HG03196 (cell line): ENCODE measurements around the gene RLN3.

Source experiments
- ATAC-seq: cut with Tn5 transposase; IDR thresholded peaks from one replicate; pipeline ENCODE4 v1.9.1; 2021; ENCODE audit not compliant: unreplicated experiment

Gene RLN3

DNA sequence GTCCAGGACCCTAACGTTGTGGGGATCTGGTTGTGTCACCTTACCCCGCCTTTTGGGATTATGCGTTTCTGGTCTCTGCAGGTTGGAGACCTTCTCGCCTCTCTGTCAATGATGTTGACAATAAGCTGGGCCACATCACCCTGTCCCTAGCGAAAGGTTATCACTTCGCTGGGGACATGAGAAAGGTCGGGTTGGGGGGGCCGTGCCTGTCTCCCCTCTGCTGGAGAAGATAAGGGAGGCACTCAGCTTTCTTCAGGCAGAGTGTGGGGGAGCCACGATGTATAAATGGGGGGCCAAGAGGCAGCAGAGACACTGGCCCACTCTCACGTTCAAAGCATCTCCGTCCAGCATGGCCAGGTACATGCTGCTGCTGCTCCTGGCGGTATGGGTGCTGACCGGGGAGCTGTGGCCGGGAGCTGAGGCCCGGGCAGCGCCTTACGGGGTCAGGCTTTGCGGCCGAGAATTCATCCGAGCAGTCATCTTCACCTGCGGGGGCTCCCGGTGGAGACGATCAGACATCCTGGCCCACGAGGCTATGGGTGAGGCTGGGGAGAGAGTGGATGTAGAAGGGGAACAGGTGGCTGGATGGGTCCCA, at the start of gene RLN3:
TSS of gene RLN3 (plus strand) at position 293 of the 595 bp plus-strand sequence. CDS start at position 350, 57 bp downstream.
- ATAC-seq, result no peak

DNA sequence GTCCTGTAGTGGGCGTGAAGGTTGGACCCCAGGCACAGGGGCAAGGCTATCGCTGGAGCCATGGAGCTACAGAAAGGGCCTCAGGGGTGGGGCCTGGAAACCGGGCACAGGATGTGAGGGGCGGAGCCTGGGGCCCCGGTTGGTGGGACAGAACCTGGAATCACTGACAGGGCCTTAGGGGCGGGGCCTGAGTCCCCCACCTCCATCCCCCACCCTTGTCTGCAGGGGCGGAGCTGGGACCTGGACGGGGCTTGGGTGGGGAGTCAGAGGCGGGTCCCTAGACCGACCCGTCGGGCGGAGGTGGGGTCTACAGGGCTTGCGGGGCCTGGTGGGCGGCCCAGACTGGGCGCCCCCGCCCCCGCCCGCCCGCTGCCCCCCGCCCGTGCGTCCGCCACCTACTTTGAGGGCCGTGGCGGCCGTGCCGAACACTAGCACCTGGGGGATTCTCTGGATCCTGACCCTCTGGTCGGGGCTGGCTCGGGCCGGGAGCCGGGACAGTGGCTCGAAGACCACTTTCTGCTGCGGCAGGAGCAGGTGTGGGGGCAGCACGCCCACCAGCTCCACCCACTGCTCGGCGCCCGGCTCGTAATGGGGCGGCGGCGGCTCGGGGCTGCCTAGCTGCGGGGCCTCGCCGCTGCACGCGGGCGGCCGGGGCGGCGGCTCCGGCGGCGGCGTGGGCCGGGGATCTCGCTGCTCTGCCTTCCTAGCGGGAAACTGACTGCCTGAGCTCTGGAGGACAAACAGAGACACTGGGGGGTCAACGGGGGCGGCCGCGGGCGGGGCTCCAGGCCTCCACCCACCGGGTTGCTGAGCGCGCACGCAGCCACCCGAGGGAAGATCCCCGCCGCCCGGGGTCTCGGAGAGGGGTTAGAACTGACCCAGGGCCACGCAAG, 49.4 kb upstream of the RLN3 start:
- no peak for ATAC-seq

DNA sequence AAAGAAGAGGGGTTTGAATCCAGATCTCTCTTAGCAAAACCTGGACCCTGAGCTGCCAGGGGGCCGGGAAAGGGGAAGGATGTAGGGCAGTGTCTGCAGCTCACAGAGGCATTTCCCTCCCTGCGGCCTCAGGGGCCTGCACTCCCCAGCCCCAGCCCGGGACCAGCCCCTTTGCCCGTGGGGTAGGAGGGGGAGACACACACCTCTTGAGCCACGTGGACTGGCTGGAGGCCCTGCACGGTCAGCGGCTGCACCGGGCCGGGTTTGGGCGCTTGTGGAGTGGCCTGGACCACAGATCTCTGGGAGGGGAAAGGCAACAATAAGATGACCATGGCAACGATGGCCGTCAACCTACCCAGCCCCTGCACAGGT, 48.7 kb upstream of the RLN3 start:
- ATAC-seq, result no peak

DNA sequence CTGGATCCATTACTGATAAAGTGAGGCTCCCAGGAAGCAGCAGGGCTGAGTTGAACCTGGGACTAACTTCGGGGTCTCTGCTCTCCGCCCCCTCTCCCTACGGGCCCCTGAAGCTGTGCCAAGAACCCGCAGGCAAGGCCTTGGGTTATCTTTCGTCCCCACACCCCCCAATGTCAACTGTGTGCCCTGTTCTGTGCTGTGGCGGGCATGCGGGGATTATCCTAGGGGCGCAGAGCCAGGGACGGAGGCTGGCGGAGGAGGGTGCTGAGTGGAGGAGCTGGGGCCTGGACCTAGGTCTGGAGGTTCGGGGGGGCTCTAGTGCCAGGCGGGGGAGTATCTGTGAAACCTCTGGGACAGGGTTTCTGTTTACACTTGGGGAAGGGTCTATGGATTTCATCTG, 48.3 kb upstream of the RLN3 start:
- ATAC-seq, result no peak

DNA sequence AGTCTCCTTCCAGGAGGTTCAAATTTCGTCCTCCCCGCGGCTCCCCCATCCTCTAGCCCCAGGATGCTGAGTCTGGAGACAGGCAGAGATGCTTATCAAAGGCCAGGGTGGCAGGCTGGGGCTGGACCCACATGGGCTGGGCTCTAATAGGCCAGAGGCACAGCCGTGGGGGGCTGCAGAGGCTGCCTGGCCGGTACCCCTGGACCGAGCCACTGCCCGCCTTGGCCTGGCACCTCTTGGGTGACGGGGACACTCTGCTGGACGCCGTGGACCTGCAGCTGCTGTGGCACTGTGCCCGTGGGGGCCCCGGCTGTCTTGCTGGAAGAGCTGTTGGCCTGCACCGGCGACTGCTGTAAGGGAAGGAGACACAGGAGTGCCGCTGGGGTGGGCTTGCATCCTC, 47.6 kb upstream of the RLN3 start:
- ATAC-seq, result no peak

GRCh38 chr19:13981021-13981420, 46.9 kb upstream of the RLN3 start:
- ATAC-seq, result no peak

- ATAC-seq, result no peak
These were observed 46.5 kb upstream of the RLN3 start for GRCh38 chr19:13981467-13981866.

- no peak for ATAC-seq
These were observed 45.9 kb upstream of the RLN3 start for GRCh38 chr19:13981988-13982501.

DNA sequence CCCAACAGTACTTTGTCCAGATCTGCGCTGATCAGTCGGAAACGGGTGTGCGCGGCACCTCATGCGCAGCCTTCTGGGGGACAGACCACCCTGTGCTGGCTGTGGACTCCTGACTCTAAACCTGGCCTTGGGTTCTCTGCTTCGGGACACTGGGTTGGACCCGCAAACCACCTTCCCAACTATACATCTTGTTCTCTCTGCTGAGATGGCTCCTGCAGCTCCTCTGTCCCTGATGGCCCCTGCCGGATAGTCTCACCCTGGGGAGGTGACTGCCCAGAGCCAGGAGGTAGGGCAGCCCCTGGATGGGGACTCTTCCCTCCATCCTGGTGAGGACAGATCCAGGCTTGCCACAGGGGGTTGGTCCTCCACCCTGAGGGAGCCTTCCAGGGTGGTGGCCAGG, 45.2 kb upstream of the RLN3 start:
- no peak for ATAC-seq

DNA sequence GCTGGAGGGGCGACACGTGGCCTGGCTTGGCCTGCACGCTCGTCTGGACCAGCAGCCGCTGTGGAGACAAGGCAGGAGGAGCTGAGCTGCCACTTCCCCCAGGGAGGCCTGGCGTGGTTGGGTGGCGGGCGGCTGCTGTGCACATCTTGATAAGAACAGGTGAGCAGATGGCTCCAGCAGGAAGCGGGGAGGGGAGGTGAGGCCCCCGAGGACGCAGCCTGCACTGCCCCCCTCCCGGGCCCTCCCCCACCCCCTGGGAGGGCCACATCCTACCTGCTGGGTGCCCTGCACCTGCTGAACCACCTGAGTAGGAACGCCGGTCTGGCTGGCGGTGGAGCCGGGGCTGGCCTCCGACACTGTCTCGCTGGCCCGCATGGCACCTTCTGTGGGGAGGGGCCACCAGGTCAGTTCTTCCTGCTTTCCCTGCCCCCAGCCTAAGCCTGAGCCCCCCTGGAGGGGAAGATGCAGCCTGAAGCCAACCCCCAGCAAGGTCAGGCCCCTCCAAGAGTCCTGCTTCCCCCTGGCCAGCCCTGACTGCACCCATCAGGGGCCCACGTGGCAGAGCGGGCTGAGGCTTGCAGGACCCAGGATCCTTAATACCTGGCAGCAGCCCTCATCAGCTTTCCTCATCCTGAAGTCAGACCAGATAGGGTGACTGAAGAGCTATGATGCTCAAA, 44.6 kb upstream of the RLN3 start:
- ATAC-seq, result no peak

GRCh38 chr19:13984186-13984585, 43.8 kb upstream of the RLN3 start:
- no peak for ATAC-seq

DNA sequence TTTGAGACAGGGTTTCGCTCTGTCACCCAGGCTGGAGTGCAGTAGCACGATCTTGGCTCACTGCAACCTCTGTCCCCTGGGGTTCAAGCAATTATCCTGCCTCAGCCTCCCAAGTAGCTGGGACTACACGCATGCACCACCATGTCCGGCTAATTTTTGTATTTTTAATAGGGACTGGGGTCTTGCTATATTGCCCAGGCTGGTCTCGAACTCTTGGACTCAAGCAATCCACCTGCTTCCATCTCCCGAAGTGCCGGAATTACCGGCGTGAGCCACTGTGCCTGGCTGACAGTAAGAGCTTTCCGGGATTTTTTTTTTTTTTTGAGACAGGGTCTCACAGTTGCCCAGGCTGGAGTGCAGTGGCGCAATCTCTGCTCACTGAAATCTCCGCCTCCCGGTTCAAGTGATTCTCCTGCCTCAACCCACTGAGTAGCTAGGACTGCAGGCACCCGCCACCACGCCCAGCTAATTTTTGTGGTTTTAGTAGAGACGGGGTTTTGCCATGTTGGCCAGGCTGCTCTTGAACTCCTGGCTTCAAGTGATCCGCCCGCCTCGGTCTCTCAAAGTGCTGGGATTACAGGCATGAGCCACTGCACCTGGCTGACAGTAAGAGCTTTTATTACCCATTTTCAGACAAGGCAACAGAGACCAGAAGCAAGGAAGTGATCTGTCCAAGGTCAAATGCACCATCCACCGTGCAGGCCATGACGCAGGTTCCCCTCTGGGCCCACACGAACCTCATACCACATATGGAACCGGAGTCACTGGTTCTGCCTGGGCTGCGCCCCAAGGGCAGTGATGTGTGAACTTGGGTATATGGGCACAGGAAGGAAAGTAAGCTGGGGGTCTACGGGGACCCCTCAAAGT, 42.8 kb upstream of the RLN3 start:
- ATAC-seq, result no peak

- peak; percentile 10 for ATAC-seq
These were observed 42.1 kb upstream of the RLN3 start for GRCh38 chr19:13985771-13986347.

DNA sequence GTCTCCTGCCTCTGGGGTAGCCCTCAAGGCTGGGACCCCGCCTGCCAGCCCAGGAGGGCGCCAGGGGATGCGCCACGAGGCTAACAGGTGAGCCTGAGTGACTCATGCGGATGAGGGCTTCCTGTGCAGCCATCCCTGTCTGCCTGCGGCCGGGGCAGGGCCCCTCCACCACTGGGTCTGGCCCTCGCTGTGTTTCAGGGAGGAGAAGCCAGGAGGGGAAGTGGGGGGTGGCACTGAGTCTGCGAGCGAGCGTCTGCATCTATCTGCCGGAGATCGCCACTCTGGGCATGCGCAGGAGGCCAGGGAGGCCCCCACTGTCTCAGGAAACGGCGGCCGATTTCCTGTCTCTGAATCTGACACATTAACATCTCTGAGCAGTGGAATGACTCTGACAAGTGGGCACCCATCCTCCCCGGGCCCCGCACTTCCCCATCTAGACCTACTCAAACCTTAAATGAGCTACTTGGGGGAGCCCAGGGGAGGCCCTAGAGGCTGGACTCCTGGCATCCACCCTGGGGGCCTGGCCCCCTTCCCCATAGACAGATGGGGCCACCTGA, 41.5 kb upstream of the RLN3 start:
- peak; percentile 74 for ATAC-seq

GRCh38 chr19:13987101-13987890, 40.7 kb upstream of the RLN3 start:
- ATAC-seq, result no peak

- no peak for ATAC-seq
These were observed 38.5 kb upstream of the RLN3 start for GRCh38 chr19:13989487-13989886.

DNA sequence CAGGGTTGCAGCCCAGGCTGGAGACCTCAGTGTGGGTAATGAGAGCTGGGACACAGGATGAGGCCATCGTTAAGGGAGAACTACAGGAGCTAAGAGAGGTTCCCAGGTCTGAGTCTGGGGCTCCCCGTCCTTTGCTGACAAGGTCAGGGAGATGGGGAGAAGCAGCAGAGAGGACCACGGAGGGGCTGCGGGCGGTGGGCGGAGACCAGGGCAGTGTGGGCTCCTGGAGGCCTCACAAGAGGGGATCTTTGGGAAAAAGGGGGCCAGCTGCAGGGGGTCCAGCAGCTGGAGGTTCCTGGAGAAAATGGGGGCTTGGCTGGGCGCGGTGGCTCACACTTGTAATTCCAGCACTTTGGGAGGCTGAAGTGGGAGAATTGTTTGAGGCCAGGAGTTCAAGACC, 37.9 kb upstream of the RLN3 start:
- no peak for ATAC-seq

GRCh38 chr19:13992025-13992424, 35.9 kb upstream of the RLN3 start:
- ATAC-seq, result no peak

DNA sequence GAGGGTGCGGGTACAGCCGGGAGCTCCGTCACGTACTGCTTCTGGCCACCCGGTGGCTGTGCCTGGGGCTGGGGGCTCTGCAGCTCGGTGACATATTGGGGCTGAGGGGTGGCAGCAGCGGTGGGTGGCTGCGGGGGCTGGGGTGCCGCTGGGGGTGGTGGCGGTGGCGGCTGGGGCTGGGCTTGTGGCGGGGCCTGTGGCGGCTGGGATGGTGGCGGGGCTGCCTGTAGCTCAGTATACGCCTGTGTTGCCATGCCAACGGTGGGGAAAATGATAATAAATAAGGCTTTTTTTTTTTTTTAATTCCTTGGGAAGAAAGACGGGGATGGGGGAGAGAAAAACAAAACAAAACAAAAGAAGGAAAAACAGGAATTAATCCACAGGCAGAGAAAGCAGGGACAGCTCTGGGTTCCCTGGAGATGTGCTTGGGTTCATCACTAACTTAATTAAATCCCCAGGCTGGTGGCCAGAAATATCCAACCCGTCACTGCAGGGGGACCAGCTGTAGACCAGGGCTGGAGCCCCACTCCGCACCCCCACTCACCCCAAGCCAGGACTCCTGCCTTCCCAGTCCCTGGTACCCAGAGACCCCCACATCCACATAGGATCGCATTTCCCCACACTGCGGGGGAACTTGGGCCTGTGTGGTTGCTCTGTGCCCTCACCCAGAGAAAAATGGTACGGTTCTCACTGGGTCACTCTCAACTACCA, 34.2 kb upstream of the RLN3 start:
- no peak for ATAC-seq
